RPMI8226 (cell line): ENCODE measurements around the gene LAMTOR4.
"Not testable (repeated sequence)": the region's sequence is repeated elsewhere in the genome, so short reads cannot be mapped to it uniquely, and the experiment has no call there.

ENCODE experiments used
- DNase-seq: peaks from one replicate; pipeline ENCODE4 v3.0.0-alpha.2; 2015

LAMTOR4 gene

DNA sequence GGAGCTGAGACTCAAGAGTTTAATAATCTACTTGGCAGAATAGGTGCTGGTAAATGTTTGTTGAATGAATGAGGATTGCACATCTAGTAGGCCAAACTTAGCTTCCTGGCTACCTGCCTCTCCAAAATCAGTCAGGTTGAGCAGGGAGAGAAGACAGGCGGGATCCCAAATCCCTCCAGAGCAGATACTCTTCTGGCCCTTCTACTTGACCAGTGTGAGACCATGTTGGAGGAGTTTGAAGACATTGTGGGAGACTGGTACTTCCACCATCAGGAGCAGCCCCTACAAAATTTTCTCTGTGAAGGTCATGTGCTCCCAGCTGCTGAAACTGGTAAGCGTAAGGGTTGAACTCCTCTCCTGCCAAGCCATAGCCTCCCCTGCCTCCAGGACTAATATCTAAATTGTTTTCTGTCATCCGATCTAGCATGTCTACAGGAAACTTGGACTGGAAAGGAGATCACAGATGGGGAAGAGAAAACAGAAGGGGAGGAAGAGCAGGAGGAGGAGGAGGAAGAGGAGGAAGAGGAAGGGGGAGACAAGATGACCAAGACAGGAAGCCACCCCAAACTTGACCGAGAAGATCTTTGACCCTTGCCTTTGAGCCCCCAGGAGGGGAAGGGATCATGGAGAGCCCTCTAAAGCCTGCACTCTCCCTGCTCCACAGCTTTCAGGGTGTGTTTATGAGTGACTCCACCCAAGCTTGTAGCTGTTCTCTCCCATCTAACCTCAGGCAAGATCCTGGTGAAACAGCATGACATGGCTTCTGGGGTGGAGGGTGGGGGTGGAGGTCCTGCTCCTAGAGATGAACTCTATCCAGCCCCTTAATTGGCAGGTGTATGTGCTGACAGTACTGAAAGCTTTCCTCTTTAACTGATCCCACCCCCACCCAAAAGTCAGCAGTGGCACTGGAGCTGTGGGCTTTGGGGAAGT is 24.2 kb upstream of the LAMTOR4 start:
- DNase-seq: no peak

DNA sequence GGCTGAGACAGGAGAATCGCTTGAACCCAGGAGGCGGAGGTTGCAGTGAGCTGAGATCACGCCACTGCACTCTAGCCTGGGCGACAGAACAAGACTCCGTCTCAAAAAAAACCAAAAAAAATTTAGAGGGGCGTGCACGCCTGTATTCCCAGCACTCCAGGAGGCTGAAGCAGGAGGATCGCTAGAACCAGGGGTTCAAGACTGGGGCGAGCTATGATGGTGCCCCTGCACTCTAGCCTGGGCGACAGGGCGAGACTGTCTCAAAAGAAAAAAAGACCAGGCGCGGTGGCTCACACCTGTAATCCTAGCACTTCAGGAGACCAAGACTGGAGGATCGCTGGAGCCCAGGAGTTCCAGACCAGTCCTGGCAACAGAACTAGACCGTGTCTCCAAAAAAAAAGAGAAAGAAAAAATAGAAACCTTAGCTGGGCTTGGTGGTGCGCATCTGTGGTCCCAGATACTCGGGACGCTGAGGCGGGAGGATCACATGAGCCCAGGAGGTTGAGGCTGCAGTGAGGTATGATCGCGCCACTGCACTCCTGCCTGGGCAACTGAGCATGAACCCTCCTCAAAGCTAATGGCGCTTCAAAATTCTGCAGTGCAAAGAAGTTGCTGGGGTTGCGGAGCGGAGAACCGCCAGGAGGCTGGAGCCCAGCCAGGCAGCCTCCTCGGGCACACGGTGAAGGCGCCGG is 22.3 kb upstream of the LAMTOR4 start:
- no peak for DNase-seq

DNA sequence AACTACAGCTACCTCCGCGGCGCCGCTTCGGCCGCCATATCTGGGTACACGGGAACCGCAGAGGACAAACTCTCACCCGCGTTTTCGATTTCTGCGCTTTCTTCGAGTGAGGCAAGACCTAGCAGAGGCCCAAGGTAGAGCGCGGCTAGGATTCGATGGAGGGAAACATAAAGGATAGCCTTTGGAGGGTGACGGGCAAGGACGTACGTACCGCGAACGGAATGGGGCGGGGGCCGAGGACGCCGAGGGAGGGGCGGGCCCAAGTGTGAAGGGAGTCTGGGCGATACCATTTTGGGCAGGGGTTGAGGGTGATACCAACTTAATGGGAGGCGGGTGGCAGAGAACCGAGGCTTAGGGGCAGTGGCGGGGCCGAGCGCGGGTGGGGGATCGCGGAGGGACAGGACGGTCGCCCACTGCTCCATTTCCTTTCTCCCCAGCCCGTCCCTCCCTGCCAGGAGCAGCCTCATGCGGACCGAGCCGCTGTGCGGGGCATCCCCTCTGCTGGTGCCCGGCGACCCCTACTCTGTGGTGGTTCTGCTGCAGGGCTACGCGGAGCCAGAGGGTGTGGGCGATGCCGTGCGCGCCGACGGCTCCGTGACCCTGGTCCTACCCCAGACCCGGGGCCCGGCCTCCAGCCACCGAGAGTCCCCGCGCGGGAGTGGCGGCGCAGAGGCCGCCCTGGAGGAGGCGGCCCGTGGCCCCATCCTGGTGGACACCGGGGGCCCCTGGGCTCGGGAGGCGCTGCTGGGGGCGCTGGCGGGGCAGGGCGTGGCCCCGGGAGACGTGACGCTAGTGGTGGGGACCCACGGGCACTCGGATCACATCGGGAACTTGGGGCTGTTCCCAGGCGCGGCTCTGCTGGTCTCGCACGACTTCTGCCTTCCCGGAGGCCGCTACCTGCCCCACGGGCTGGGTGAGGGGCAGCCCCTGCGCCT is 21.5 kb upstream of the LAMTOR4 start, which contains the start of gene MBLAC1:
Gene MBLAC1, plus strand, starts transcription at position 37 of the 935 bp plus-strand sequence. Its CDS starts 429 bp downstream, at position 466.
- peak; percentile 98 for DNase-seq

DNA sequence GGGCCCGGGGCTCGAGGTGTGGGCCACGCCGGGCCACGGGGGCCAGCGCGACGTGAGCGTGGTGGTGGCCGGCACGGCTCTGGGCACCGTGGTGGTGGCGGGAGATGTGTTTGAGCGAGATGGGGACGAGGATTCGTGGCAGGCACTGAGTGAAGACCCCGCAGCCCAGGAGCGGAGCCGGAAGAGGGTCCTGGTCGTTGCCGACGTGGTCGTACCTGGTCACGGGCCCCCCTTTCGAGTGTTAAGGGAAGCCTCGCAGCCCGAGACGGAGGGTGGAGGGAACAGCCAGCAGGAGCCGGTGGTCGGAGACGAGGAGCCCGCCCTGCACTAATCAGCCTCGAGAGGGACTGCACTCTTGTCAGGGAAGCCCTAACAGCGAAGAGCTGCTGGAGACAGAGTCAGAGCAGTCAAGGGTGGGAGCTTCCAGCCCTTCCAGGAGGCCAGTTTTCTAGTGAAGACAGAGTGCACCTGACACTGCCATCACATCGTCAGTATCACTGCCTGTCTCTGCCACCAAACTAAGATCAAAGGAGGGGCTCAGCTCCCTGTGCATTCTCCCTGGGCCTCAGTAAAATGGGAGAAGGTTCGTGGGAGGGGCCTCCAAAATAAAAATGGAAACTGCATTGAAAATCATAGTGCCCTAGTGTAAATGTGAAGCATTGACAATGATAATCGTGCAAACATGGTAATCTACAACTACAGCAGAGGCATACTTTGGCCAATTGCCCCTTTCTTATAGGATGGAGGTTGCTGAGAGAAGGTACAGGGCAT is 20.7 kb upstream of the LAMTOR4 start:
- peak; percentile 66 for DNase-seq

DNA sequence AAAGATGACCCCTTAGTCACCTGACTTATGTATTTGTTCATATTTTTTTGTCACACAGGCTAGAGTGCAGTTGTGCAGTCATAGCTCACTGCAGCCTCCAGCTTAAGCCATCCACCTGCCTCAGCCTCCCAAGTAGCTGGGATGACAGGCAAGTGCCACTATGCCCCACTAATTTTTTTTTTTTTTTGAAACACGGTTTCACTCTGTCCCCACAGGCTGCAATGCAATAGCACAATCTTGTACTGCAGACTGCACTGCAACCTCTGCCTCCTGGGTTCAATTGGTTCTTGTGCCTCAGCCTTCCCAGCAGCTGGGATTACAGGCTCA is 20.1 kb upstream of the LAMTOR4 start:
- DNase-seq: peak; percentile 63

DNA sequence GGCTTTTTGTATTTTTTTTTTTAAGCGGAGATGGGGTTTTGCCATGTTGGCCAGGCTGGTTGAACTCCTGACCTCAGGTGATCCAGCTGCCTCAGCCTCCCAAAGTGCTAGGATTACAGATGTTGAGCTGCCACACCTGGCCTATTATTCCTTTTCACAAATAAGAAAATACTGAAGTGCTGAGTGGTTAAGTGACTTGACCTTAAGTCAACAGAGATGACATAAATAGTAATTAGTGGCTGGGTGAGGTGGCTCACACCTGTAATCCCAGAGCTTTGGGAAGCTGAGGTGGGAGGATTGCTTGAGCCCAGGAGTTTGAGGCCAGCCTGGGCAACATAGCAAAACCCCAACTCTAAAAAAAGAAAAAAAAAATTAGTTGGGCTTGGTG is 18.5 kb upstream of the LAMTOR4 start:
- peak; percentile 90 for DNase-seq

DNA sequence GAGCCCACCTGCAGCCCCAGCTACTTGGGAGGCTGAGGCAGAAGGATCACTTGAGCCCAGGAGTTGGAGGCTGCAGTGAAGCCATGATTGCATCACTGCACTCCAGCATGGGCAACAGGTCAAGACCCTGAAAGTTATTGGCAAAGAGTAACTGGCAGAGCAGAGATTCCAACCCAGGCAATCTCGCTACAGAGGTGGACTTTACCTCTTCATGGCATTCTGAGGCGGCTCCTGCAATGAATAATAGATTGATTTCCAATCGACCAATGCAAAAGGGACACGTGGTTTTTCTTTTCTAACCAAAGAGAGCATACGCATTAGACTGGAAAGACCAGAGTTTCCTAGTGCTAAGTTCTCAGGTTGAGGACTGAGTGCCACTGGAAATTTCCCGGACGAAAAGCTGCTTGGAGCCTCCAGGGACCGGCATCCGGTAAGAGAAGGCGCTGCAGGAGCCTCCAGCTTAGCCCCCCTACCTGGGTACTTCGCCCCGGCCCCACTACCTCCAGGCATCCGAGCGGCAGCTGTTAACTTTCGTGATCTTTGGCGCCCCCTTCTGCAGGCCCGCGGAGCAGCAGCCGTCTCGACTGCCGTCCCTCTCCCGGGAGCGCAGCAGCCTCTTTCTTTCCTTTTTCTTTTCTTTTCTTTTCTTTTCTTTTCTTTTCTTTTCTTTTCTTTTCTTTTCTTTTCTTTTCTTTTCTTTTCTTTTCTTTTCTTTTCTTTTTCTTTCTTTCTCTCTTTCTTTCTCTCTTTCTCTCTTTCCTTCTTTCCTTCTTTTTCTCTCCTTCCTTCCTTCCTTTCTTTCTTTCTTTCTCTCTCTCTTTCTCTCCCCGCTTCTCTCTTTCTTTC is 17.9 kb upstream of the LAMTOR4 start:
- peak; percentile 91 for DNase-seq

DNA sequence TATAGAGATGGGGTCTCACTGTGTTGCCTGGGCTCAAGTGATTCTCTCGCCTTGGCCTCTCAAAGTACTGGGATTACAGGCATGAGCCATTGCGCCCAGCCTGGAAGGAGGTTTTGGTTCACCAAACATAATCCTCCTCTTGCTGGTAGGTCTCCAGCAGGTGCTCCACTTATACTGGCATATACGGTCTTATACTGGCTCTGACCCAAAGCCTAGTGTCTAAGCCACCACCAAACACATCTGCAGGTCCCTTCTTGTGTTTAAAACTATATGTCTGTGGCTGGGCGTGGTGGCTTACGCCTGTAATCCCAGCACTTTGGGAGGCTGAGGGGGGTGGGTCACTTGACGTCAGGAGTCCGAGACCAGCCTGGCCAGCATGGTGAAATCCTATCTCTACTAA is 16.6 kb upstream of the LAMTOR4 start:
- DNase-seq: peak; percentile 55

DNA sequence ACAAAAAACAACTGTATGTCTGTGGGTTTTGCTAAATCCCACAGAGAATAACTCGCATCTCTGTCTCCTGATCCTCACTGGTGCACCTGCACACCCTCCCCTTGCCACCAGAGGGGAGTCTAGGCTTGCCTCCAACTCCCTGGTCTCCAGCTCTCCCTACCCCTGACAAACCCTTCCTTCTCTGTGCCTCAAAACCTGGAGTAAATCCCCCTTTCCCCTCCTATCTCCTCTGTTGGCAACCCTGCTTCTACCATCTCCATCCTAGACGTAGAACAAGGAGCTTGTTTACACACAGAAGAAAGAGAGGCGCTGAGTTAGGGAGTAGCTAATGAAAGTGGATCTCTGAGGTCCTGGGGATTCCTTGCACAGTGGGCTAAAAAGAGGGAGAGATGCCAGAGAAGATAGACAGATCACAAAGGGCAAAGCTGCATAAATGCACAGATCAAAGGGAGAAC is 16.0 kb upstream of the LAMTOR4 start:
- DNase-seq: peak; percentile 81

DNA sequence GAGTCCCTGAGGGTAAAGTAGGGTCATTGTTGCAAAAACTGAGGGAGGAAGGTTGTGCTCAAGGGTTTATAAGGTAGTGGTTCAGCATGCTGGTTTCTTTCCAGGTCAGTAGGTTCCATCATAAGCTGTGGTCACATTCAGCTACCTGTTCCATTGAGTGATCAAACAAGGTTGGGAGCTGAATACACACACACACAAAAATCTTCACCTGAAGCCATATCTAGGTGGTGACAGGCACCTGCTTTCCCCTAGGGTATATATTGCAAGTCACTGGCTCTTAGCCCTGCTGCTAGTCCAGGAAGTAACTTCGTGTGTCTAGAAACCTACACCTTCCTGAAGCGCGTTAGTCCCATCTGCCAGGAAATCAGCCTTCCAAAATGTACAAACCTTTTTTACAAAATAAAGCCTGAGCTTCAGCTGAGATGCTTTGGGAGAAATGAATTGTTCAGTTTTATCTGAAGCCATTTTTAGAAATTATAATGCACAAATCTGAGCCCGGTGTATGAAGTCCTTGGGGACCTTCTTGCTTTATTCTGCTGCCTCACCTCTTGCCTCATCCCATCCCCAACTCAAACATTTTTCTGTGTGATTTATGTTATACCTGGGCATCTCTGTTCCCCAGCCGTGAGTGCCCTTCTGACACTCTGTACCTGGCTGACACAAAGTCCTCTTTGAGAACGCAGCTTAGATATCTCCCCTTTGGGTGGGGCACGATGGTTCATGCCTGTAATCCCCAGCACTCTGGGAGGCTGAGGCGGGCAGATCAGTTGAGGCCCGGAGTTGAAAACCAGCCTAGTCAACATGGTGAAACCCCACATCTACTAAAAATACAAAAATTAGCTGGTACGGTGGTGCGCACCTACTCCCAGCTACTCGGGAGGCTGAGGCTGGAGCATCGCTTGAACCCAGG is 10.6 kb upstream of the LAMTOR4 start:
- peak; percentile 61 for DNase-seq

DNA sequence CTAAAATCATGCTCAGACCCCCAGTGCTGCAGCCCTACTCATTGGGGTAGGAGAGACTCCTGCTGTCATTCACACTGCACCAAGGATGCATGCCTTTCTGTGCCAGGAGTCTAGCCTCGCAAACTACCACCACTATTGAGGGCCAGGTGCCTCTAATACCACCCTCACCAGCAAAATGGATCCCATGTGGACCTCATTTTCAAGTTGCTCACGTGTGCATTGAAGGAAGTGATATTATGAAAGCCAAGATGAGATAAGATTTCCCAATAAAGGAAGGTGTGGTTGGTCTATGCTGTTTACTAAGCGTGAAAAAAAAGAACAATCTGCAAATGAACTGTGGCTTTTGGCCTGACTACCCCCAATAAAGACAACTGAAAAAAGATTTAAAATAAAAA is 7.2 kb upstream of the LAMTOR4 start:
- no peak for DNase-seq

DNA sequence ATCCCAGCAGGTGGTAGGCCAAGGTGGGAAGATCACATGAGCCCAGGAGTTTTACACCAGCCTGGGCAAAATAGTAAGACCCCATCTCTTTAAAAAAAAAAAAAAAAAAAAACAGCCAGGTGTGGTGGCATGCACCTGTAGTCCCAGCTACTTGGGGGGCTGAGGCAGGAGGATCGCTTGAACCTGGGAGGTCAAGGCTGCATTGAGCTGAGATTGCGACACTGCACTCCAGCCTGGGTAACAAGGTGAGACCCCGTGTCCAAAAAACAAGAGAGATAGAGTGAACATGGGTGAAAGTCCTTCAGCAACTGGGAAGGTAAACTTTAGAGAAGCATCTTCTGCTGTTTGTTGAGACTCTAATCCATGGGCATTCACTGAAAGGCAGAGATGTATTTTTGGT is 6.3 kb upstream of the LAMTOR4 start:
- DNase-seq: no peak

DNA sequence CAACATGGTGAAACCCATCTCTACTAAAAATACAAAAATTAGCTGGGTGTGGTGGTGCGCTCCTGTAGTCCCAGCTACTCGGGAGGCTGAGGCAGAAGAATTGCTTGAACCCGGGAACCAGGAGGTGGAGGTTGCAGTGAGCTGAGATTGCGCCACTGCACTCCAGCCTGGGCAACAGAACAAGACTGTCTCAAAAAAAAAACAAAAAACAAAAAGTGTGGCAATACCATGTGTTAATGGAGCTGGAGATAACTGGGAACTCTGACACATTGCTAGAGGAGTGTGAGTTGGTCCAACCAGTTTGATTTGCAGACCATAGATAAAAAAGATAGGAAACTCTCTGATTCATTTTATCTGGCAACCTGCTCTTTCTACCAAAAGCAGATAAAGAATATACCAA is 2.4 kb upstream of the LAMTOR4 start:
- not testable (repeated sequence) for DNase-seq

DNA sequence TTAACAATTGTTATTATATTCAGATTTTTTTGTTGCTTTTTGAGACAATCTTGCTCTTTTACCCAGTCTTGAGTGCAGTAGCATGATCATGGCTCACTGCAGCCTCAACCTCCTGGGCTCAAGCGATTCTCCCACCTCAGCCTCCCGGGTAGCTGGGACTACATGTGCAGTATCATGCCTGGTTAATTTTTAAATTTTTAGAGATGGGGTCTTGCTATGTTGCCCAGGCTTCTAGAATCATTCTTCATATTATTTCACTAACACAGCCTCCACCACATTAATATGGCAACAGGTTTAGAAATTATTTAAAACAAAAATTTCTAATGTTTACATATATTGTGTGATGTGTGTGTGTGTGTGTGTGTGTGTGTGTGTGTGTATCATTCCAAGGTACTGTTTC is 1.4 kb upstream of the LAMTOR4 start:
- no peak for DNase-seq

DNA sequence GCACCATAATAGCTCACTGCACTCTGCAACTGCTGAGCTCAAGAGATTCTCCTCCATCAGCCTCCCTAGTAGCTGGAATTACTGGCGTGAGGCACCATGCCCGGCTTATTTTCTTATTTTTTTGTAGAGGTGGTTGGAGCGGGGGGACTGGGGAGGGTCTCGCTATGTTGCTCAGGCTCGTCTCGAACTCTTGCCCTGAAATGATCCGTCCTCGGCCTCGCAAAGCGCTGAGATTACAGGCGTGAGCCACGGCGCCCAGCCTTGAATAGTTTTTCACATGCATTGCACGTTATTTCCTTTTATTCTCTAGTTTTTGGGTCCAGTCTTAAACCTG is 526 bp upstream of the LAMTOR4 start:
- DNase-seq: no peak

DNA sequence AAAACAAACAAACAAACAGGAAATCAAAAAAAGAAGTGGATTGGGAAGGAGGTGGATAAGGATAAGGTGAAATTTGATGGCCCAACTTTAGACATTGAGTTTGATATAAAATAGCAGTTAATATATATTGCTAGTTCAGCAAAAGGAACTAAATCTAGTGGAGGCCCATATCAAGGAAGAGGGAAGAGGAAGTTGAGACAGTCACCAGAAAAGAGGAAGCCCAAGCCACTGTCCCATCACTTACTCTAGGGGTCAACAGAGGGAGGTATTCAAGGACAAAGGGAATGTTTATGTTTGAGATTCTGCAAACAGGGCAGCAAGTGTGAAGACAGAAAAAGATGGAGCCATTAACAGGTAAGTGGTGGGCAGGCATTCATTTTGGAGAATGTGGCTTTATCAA is 3.7 kb downstream of the LAMTOR4 start:
- DNase-seq: no peak

DNA sequence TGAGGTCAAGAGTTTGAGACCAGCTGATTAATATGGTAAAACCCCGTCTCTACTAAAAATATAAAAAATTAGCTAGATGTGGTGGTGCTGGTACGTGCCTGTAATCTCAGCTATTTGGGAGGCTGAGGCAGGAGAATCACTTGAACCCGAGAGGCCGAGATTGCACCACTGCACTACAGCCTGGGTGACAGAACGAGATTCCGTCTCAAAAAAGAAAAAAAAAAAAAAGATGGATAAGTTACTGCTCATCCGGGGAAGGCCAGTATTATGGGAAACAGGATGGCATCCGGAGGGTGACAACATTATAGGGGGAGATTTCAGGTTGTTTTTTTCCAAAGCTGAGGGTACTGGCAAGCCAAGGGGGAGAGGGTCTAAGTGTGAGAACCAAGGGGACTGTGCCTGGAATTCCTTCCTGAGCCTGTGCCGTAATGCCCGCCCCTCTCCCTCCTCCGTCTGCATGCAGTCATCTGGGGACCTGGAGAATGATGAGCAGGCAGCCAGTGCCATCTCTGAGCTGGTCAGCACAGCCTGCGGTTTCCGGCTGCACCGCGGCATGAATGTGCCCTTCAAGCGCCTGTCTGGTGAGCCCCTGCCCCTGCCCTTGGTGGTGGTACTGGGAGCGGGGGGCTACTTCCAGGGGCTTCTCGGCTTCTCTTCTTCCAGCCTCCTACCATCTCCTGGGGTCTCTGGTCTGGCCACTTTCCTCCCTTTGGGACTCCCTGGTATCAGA is 4.4 kb downstream of the LAMTOR4 start:
- DNase-seq: no peak

DNA sequence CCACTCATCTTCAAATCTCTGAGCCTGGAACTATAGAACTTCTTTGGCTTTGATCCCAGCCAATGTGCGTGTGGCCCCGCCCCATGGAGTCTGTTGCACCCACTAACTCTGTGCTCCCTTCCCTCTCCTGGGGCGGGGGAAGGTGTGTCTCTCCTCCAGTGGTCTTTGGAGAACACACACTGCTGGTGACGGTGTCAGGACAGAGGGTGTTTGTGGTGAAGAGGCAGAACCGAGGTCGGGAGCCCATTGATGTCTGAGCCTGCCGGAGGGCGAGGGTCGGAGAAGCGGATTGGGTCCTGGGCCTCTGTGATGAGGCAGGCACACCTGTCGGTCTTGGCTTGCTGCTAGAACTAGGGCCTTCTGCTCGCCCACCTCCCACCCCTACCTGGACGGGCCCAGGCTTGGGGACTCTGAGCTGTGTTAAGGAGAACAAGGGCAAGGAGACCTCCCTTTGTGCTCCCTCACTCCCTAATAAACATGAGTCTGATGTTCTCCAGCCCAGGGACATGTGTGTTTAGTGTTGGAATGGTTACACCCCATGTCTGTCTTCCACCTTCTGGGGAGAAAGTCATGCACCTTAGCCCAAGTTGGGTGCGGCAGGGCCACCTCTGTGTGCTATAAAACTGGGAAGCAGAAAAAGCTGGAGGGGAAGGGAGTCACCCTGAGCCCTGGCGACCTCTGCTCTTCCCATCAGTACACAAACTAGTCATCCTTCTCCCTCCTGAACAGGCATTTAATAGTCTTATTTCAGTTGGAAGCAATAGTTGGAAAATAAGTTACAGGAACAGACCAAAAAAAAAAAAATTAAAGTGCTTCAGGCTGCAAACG is 5.2 kb downstream of the LAMTOR4 start:
- DNase-seq: no peak
